Upper lobe of right lung (tissue), 1 donor: ENCODE results near the gene TMEM272. TPM values are rescaled to one million over a fixed set of nuclear protein-coding genes. Genes with fewer than 3 reads are reported as not detected.

ENCODE experiments used
- ATAC-seq: fragments of 200-7000 bp; cut with Tn5 transposase; one replicate; pipeline ENCODE4 v1.9.1; 2020; ENCODE audit warnings: mild to moderate bottlenecking, moderate library complexity
- DNase-seq: peaks from one replicate; pipeline ENCODE4 v3.0.0-alpha.2; 2020
- H3K27ac ChIP-seq: fragments of 200-600 bp; one replicate; pipeline ENCODE4 v1.8.0; 2022
- H3K27me3 ChIP-seq: fragments of 200-600 bp; one replicate; pipeline ENCODE4 v1.8.0; 2022; ENCODE audit warnings: mild to moderate bottlenecking
- H3K36me3 ChIP-seq: fragments of 200-600 bp; one replicate; pipeline ENCODE4 v1.8.0; 2022
- H3K4me1 ChIP-seq: fragments of 200-600 bp; one replicate; pipeline ENCODE4 v1.8.0; 2022
- H3K4me3 ChIP-seq: fragments of 200-600 bp; one replicate; pipeline ENCODE4 v1.8.0; 2022; ENCODE audit warnings: mild to moderate bottlenecking
- H3K9me3 ChIP-seq: fragments of 200-600 bp; one replicate; pipeline ENCODE4 v1.8.0; 2022
- CTCF ChIP-seq: fragments of 200-600 bp; IDR thresholded peaks from one replicate; pipeline ENCODE4 v1.8.0; 2022; ENCODE audit warnings: antibody characterized with exemption
- intact Hi-C: fragments of 100-400 bp; cut with DNase I; formaldehyde crosslinking; loops from one replicate; pipeline ENCODE4 v1.11.0; 2022
- total RNA-seq: library from RNA; stranded (reverse); fragmentation: NEBNext Ultra II Directional; extraction: Animal tissue kit (Norgen Biotek cat#: 25700); gene quantifications from one replicate; pipeline ENCODE4 v1.2.1, GENCODE V29; 2021
- donor health status: DM: no; HTN: yes; CAD: no; lungs with severe emphysema.

Gene TMEM272
- total RNA-seq, 1 donor from 2014 or later: not detected

- Histone ChIP-seq H3K4me3 (no peak overlapping the region), H3K27ac (no peak overlapping the region), H3K27me3 (no peaks in the 10 kb centered on the region), H3K4me1 (no peaks in the 10 kb centered on the region), H3K9me3 (no peaks in the 10 kb centered on the region), H3K36me3 (no peaks in the 10 kb centered on the region)
- DNase-seq: no peak
- peak; percentile 69 for ATAC-seq
- no peak for TF ChIP-seq CTCF
- intact Hi-C loops: no loop called here
Observed at GRCh38 chr13:51793570-51794271, 51.3 kb downstream of the TMEM272 start.

DNA sequence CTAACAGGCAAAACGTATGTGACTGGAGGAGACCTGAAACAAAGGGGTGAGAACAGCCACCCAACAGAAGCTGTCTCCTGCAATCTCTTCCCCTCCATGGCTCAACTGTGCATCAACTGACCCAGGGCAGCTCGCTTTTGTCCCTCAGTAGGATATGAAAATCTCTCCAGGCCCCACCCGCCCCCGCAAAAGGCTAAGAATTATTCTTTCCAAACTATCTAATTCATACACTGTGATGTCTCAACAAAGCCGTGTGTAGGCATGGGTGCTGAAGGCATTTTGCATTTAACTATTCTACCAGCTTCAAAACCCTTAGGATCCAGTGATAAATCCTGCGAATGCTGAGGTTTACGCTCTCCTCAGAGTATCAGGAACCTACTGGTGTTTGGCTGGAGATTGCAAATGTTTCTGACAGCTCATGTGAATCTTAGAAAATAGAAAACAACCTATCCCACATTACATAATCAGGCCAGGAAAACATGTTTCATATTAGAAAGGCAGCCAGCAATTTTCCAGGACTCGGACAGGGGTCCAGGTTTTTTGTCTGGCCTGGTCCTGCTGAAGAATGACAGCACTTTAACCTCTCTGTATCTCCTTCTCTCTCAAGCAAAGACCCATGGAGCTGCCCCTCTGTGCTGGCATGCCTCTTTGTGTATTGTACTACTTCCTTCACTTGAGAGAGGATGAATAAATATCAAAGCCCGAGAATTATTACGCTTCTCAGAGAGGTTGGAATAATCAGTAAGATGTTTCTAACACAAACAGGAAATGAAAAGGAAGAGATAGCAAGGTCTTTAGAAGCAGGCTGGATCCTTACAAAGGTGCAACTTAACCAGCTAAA is 58.3 kb downstream of the TMEM272 start:
- intact Hi-C loops: no loop called here
- TF ChIP-seq CTCF: no peak
- H3K4me3 ChIP-seq: no peak overlapping the region
- DNase-seq (no peak), ATAC-seq (no peak)
- H3K27ac ChIP-seq: peak overlapping the region; percentile 37
- no peaks in the 10 kb centered on the region for H3K9me3 ChIP-seq
- H3K27me3 ChIP-seq: no peaks in the 10 kb centered on the region
- H3K36me3 ChIP-seq: no peaks in the 10 kb centered on the region
- peaks cover 10% of the 10 kb centered on the region for H3K4me1 ChIP-seq

GRCh38 chr13:51785712-51786424 is 59.1 kb downstream of the TMEM272 start:
- H3K4me3 ChIP-seq: no peak overlapping the region
- H3K27me3 ChIP-seq: no peaks in the 10 kb centered on the region
- H3K36me3 ChIP-seq: no peaks in the 10 kb centered on the region
- no peak for TF ChIP-seq CTCF
- peak overlapping the region; percentile 37 for H3K27ac ChIP-seq
- H3K4me1 ChIP-seq: peaks cover 10% of the 10 kb centered on the region
- H3K9me3 ChIP-seq: no peaks in the 10 kb centered on the region
- ATAC-seq (peak; percentile 41), DNase-seq (no peak)
- intact Hi-C loops: no loop called here

- intact Hi-C loops: no loop called here
- no peak overlapping the region for H3K4me3 ChIP-seq
- TF ChIP-seq CTCF: no peak
- H3K27ac ChIP-seq: no peak overlapping the region
- no peaks in the 10 kb centered on the region for H3K27me3 ChIP-seq
- peaks cover 10% of the 10 kb centered on the region for H3K4me1 ChIP-seq
- DNase-seq (no peak), ATAC-seq (no peak)
- no peaks in the 10 kb centered on the region for H3K9me3 ChIP-seq
- no peaks in the 10 kb centered on the region for H3K36me3 ChIP-seq
Observed at GRCh38 chr13:51784097-51784496, 60.9 kb downstream of the TMEM272 start.

GRCh38 chr13:51783428-51784094 is 61.4 kb downstream of the TMEM272 start:
- H3K27me3 ChIP-seq: no peaks in the 10 kb centered on the region
- H3K4me3 ChIP-seq: no peak overlapping the region
- intact Hi-C loops: no loop called here
- no peak for DNase-seq
- peaks cover 10% of the 10 kb centered on the region for H3K4me1 ChIP-seq
- TF ChIP-seq CTCF: no peak
- H3K27ac ChIP-seq: no peak overlapping the region
- no peak for ATAC-seq
- H3K9me3 ChIP-seq: no peaks in the 10 kb centered on the region
- no peaks in the 10 kb centered on the region for H3K36me3 ChIP-seq
